H1 (cell line): ENCODE measurements around the gene PIMREG. TPM values are rescaled to one million over a fixed set of nuclear protein-coding genes. Genes with fewer than 3 reads are reported as not detected.

Experiments used
- CHD7 ChIP-seq: fragments of 300-600 bp; sonication (generic); IDR thresholded peaks from 2 replicates; pipeline ENCODE4 v1.7.1; 2012; ENCODE audit warnings: low read length, moderate library complexity, mild to moderate bottlenecking, inconsistent platforms; ENCODE audit not compliant: insufficient replicate concordance
- PHF8 ChIP-seq: fragments of 200-600 bp; sonication (generic); conservative IDR thresholded peaks from 2 replicates; pipeline ENCODE4 v1.7.1; 2012; ENCODE audit warnings: low read depth, mild to moderate bottlenecking, inconsistent platforms, low read length, moderate library complexity
- polyA plus RNA-seq, 7 experiments: library from polyadenylated mRNA; depleted of rRNA in 3 of 7; stranded (reverse) in 5 of 7; unstranded in 2 of 7; fragments of >200 nt in 5 of 7; fragments of 200-250 nt in 2 of 7; gene quantifications; 1 replicate in 5 of 7; 2 replicates in 1 of 7; 4 replicates in 1 of 7; pipeline versions ENCODE4 v1.2.1 to v1.2.3, GENCODE V29; 2011 to 2013; ENCODE audit warnings: missing spikeins in 2 of 7, mixed read lengths in 2 of 7
- total RNA-seq: library from RNA; stranded (reverse); fragmentation: NEBNext Ultra II Directional; extraction: Animal tissue kit (Norgen Biotek cat#: 25700); gene quantifications from 2 replicates; pipeline ENCODE4 v1.2.1, GENCODE V29; 2021

PIMREG gene
- total and polyA plus RNA-seq, 2 of the 8 experiments (the other 6 are each of a cell fraction or from before 2014, with no cell fraction given) = 133 to 148 TPM

- TF ChIP-seq CHD7 (no peak), PHF8 (no peak)
Observed at GRCh38 chr17:6474906-6475305, 30.7 kb downstream of the PIMREG start (continued).
